GM19328 (cell line): ENCODE data around the gene EXT2.

ENCODE experiments used
- ATAC-seq: cut with Tn5 transposase; IDR thresholded peaks from one replicate; pipeline ENCODE4 v1.9.1; 2021; ENCODE audit warnings: mild to moderate bottlenecking, moderate library complexity; ENCODE audit not compliant: unreplicated experiment

EXT2 gene

DNA sequence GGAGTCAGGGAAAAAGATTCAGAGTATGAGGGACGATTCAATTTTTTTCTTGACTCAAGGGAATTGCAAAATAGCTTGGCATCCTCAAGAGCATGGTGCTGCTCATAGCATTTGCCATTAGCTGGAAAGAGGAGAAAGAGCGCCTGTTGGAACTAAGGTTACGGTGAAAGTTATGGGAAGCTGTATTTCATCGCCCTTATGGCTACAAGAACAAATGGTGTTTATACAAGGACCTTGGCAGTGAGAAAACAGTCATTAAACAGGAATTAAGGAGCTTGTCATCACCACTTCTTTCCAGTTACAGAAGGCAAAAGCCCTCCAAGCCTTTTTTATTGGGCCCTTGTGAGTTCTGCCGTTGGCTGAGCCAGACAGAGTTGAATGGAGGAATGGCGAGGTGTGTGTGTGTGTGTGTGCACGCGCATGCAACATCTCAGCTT lies 140.3 kb downstream of the EXT2 start:
- no peak for ATAC-seq

DNA sequence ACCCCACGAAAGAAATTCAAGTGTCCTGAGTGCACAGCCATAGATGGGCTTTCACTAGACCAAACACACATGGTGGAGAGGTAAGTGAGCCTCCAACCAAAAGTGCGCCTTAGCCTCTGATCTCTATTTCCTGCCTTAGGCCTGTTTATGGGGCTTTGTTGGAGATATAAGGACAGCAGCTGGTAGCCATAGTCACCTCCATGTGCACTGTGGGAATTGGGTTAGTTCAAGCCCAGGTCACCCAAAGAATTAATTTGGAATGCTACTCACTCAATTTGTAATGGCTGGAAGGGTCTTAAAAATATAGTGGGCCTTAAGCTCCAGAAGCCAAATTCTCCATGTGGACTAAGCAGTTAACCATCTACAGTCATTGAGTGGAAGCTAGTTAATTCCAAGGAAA lies 140.8 kb downstream of the EXT2 start:
- ATAC-seq = no peak

DNA sequence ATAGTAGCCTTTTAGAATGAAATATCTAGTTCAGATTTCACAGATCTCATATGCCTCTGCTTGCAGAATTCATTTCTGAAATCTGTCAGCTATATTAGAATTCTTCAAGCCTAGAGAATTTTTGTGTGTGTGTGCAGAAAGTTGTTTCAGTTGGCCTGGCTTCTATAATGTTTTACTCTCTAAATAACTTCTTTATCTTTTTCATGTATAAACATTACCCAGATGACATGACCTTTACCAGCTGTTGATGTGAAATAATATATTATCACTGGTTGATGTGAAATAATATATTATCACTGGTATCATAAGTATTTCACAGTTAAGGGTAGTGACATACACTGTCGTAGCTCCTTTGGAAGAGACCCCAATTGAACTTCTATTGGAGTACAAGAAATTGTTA lies 141.7 kb downstream of the EXT2 start:
- ATAC-seq = no peak

DNA sequence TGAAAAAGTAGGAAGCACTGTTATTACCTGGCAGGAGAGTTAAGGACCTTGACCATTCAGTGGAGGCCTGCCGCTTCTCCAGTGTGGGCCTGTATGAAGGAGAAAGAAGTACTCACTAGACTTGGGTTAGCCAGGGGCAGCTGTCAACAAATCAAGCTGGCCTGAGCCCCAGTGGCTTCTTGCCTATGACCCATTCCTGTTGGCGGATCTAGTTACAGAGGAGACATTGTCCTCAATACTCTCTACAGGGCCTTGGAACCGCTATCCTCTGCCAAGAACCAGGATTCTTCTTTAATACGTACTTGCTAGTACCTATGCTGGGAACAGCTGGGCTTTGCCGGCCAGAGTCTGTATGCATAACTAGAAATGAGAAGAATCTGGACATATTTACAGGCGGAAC lies 146.4 kb downstream of the EXT2 start:
- no peak for ATAC-seq

DNA sequence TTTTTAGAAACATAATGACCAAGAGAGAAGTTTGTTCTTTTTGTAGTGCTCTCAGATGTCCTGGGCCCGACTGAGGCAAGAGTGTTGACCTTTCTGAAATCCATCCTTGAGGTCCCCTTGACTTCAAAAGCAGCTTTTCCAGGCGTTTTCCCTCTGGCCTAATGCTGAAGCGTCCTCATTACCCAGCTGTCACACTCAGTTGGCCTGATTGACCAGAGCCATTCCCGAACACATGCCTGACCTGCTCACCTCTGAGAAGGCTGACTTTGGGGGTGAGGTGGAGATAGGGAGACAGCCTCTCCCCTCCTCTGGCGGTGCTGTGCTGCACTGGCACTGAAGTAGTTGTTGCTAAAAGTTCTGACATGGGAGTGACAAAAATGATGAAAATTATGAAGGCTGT lies 147.6 kb downstream of the EXT2 start:
- no peak for ATAC-seq

DNA sequence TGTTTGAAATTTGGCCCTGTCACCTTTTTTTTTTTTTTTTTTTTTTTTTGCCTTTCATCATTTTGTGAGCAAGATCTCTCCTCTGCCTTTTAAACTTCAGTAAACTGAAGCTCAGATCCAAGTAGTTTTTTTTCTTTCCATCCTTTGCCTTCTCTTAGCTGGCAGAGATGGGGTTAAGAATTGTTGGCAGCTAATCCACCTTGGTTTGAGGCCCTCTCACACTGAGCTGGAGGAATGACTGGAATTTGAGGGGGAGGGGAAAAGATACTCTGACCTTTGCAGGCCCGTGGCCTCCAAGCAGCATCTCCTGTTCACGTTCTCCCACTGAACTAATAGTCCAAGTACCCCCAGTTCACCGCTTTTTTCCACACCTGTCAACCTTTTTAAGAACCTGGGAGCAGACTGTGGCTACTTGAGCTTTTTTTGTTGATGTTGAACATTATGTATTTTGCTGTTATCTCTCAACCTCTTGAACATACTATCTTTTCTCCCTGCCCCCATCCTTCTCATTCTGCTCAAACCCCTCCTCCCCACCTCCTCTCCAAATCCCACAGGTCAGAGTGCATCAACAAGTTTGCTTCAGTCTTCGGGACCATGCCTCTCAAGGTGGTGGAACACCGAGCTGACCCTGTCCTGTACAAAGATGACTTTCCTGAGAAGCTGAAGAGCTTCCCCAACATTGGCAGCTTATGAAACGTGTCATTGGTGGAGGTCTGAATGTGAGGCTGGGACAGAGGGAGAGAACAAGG lies 148.3 kb downstream of the EXT2 start:
- ATAC-seq = no peak

DNA sequence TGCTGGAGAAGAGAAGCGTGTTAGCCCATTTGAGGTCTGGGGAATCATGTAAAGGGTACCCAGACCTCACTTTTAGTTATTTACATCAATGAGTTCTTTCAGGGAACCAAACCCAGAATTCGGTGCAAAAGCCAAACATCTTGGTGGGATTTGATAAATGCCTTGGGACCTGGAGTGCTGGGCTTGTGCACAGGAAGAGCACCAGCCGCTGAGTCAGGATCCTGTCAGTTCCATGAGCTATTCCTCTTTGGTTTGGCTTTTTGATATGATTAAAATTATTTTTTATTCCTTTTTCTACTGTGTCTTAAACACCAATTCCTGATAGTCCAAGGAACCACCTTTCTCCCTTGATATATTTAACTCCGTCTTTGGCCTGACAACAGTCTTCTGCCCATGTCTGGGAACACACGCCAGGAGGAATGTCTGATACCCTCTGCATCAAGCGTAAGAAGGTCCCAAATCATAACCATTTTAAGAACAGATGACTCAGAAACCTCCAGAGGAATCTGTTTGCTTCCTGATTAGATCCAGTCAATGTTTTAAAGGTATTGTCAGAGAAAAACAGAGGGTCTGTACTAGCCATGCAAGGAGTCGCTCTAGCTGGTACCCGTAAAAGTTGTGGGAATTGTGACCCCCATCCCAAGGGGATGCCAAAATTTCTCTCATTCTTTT lies 149.3 kb downstream of the EXT2 start:
- no peak for ATAC-seq

DNA sequence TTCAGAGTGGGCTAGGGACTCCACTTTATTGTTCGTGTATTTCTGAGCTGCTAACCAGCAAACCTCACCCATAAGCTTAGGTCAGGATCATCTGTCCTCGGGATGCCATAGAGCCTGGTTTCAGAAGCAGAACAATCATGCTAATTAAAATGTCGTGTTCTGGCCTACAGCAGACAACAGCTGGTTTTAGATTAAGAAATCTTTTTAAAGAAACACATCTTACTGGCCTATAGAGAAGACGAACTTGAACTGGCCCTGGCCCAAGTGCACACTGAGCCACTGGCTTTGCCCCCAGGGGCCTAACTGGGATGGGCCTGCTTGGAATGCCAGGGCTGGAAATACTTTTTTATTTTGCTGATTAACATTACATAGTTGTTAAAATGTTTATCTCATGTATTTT lies 151.2 kb downstream of the EXT2 start:
- no peak for ATAC-seq

DNA sequence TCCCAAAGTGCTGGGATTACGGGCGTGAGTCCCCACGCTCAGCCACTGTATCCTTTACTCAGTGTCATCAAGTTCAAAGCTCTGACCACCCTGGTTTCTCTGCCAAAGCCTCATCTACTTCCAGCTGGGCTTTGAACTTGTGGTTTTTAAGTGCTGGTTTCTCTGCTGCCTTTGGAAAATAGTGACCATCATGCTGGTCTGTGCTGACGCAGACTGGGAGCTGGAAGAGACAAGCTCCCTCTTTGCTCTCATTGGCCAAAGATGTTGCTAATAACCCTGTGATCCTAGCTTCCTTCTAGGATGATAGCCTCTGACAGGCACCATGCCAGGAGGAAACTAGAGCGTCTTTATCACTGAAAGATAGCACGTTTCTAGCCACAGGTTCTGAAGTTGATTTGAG lies 152.0 kb downstream of the EXT2 start:
- no peak for ATAC-seq

DNA sequence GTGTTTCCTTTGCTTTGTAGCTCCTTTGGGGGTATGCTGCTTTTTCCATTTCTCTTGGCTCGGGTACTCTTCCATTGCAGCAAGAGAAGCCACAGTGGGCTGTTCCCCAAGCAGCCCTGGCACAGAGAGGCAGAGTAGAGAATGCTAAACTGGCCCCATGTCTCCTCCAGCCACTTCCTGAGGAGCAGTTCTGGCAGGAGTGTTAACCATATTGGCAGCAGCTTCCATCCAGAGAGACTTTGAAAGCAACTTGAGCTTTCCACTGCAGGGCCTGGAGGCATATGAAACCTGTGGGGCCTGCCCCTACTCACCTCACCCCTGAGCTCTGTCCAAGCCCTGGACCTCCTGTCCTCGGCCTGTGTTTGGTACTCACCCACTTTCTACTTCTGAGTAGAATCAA lies 152.6 kb downstream of the EXT2 start:
- ATAC-seq = no peak

DNA sequence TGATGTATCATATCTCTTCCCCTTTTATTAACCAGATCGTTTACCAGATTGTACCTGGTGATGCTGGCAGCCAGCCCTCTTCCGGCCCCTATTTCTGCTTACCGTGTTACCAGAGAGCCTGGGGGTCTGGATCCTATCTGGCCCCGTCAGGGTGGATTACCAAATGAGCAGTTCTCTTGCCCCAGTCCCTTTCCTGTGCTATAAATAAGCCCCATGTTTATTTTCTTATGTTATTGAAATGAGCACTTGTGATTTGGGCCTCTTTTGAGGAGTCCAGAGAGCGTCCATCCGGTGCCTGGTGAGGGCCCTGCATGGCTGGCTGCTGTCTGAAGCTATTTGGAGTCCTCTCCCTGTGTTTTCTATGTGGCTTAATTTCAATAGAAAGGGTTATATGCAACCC lies 154.9 kb downstream of the EXT2 start:
- ATAC-seq = no peak

DNA sequence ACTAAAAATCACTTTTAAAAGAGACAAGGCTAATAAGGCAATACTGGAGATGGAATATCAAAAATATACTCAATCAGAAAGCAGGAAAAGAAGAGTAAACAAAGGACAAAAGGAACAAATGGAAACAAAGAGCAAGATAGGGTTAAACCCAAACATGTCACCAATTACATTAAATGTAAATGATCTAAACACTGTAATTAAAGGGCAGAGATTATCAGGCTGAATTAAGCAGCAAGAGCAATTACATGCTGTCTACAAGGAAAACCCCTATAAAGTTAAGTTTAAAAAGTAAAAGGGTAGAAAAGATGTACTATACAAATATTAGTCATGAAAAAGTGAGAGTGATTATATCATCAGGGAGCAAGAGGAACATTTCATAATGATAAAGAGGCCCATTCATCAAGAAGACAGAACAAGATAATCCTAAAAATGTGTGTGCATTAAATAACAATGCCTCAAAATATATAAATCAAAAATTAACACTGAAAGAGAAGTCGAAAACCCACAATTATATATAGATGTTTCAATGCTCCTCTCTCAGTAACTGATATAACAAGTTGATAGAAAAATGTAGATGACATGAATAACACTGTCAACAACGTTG lies 157.6 kb downstream of the EXT2 start:
- no peak for ATAC-seq

DNA sequence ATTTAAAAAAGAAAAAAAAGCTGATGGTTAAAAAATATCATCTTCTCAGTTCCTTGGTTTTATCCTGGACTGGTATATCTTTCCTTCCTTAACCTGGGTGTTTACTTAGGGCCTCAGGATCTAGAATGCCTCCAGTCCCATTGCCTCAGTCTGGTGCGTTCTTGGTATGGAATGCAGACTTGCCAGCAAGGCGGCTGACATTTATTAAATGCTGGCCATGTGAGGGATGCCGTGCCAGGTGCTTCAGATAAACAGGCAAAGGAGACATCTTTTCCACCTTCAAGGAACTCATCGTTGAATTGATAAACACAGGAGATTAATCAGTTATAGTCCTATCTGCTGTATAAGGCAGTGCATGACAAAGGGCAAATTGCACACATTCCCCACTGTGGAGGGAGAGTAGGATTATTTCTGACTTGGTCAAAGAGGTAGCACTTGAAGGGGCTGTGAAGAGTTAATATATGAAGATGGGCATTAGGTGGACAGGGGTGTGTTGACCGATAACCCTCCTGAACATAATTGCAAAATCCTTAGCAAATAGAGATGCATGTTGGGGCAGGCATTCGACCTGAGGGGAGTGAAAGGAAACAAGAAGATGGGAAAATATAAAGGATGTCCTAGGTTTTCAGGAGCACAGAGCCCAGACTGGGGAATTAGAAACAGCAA lies 160.1 kb downstream of the EXT2 start:
- no peak for ATAC-seq

DNA sequence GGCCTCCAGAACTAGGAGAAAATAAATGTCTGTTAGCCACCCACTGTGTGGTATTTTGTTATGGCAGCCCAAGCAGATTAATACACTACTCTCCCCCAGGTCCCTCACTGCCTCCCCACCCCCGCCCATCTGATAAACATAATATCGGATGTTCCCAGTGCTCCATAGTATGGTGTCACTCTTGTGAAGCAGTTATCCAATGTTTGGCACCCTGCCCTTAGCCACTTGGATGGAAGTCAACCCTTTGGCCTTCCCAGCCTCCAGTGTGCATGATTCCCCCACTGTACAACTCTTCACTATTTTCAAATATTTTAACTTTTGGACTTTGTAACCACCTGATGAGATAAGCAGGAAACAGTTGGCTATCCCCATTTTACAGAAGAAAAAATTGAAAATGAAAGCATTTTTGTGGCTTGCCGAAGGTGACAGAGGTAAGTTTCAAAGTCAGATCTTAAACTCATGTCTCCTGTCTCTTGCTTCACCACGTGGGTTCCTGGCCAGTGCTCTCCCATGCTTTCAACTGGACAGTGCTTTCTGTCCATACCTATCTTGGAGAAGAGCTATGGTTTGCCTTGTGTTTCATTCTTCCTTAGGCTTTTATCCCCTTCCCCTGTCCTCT lies 161.3 kb downstream of the EXT2 start:
- no peak for ATAC-seq

DNA sequence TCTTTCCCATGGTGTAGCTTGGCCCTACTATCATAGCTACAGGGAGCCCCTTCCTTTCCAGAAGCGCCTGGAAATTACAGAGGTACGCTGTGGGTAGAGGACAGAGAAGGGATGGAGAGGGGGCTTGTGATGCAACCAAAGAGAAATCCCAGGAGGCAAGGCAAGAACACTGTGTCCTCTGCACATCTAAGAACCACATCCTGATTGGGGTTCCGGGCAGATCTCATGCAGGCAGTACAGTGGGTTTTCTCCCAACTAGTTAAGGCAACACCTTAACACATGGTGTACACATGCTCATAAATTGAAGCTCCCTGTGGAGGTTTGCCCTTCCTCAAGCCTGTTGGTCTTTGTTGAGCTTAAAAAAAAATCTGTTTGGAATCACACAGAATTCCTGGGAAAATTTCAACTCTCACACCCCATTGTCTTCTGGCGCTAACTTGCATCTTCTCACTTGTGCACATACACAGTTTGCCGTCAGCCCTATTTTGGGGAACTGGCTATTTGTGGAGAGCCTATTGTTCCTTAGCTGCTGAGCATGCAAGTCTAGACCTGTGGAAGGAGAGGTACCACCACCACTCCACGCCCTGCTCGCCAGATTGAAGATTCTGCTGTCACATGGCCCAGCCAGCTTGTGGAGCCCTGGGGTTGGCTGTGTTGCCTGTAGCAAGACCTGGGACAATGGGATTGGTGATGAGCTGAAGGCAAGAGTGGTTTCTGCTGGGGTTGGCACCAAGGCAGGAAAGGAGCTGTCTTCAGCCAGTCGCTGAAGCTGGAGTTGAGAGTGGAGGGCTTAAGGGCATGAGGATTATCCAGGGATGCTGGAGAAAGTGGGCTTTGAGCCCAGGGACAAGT lies 162.1 kb downstream of the EXT2 start:
- ATAC-seq = no peak

DNA sequence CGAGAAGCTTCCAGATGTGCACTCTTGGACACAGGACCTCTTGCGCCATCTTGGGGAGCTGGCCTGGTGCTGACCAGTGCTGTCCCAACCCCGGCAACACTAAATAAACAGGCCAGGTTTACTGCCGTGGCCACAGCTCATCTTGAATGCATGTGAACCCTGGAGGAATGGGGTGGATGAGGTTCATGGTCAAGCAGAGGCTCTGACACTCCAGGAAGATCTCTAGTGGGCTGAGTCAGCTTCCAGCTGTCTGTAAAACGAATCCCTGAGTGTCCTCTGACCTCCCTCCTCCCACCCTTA lies 162.7 kb downstream of the EXT2 start:
- ATAC-seq = no peak

DNA sequence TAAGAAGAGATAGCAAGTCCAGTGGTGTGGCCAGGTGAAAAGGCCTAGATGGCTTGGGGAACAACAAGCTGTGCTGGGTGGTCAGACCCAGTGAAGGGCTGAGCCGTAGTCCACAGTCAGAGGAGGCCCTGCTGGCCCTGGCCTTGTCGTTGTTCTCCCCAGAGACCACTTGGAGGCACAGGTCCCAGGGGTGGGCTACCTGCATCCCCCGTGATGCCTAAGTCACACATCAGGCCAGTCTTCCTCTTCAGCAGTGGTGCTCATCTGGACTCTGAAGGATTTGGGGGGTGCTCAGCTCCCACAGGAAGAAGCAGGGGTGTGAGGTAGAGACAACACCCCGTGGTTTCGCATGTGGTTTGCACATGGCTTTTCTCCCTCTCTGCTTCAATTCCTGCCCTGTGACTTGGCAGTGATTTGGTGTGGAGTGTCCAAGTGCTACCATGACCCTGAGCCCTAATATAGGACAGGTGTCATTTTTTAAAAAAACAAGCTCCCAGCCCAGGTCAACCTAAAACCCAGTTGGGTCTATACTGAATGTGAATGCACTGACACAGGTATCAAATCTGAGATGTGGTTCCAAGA lies 163.5 kb downstream of the EXT2 start:
- no peak for ATAC-seq

DNA sequence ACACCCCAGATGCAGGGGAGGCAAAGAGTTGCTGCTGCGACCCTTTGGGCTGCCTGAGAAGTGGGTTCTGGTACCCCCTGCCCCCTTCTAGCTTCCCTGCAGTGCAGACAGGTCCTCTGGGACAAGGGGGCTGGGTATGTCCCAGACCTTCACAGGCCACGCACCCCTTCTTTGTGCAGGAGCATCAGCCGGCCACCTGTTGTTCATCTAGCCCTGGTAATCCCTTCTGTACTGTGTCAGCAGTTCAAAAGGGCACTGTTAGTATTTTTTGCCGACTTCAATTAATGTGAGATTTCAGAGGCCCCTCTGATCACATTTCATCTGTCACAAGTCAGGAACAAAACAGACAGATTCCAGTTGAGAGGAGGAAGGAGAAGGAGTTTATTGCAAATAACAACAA lies 164.6 kb downstream of the EXT2 start:
- no peak for ATAC-seq

DNA sequence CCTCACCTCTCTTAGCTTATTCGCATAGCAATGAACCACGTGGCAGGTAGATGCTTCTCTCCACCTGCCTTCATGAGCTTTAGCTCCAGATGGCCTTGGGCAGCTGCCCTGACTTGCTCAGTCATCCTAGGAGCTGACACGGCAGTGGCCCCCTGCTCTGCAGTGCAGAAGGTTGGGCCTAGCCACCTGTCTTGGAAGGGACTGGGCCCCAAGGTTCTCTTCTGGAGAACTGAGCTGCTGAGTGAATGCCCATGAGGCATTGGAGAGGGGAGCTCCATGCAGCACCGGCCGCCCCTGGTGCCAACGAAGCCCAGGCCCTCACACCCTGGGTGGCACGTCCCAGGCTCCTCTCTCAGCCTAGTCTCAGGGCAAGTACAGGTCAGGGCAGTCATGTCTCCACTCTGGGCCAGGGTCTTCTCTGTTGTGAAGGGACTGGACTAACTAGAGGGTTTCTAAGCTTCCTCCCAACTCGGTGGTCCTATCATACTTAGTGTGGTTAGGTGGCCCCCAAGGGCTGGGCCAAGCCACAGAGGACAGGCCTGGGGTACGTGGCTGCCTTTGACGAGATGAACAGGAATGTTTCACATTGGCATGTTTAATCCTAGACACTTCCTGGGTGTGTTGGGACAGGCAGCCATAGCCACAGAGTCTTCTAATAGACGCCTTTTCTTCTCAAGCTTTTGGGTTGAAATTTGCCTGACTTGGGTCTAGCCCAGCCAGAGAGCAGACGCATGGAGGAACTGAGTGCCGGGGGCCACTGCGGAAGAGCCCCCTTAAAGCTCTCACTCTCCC lies 166.5 kb downstream of the EXT2 start:
- no peak for ATAC-seq
